HG02885 (cell line): Measurements from ENCODE around the gene APBB3.
A peak's percentile ranks its signal among the peaks of the same experiment; 100 is the strongest.

Experiments
- ATAC-seq: cut with Tn5 transposase; IDR thresholded peaks from one replicate; pipeline ENCODE4 v1.9.1; 2021; ENCODE audit warnings: mild to moderate bottlenecking; ENCODE audit not compliant: unreplicated experiment, poor library complexity

Gene APBB3

GRCh38 chr5:140556438-140556837 is 8.0 kb downstream of the APBB3 start:
- no peak for ATAC-seq

- ATAC-seq: no peak
These were observed 8.6 kb downstream of the APBB3 start for GRCh38 chr5:140555747-140556312.

GRCh38 chr5:140554454-140554853 is 9.9 kb downstream of the APBB3 start:
- no peak for ATAC-seq

- no peak for ATAC-seq
These were observed 10.7 kb downstream of the APBB3 start for GRCh38 chr5:140553657-140554056.

- no peak for ATAC-seq
These were observed 12.5 kb downstream of the APBB3 start for GRCh38 chr5:140551872-140552271.

GRCh38 chr5:140550147-140551079 is 14.0 kb downstream of the APBB3 start:
- no peak for ATAC-seq

GRCh38 chr5:140549237-140550144 is 14.9 kb downstream of the APBB3 start:
- no peak for ATAC-seq

GRCh38 chr5:140548791-140549190 is 15.6 kb downstream of the APBB3 start:
- no peak for ATAC-seq

GRCh38 chr5:140548300-140548688 is 16.1 kb downstream of the APBB3 start:
- ATAC-seq: no peak

GRCh38 chr5:140547508-140548299 is 16.7 kb downstream of the APBB3 start, which contains the start of gene EIF4EBP3:
Gene EIF4EBP3, plus strand, starts transcription at chr5:140547662. Its CDS starts 76 bp downstream, at chr5:140547738.
- peak; percentile 99 for ATAC-seq

GRCh38 chr5:140546851-140547507 is 17.4 kb downstream of the APBB3 start:
- ATAC-seq: no peak

- no peak for ATAC-seq
These were observed 18.8 kb downstream of the APBB3 start for GRCh38 chr5:140545606-140546005.

GRCh38 chr5:140544986-140545385 is 19.4 kb downstream of the APBB3 start:
- no peak for ATAC-seq

GRCh38 chr5:140542972-140543371 is 21.4 kb downstream of the APBB3 start:
- no peak for ATAC-seq

GRCh38 chr5:140540227-140540626 is 24.2 kb downstream of the APBB3 start:
- no peak for ATAC-seq

- ATAC-seq: no peak
These were observed 40.4 kb downstream of the APBB3 start for GRCh38 chr5:140524003-140524402.

- no peak for ATAC-seq
These were observed 51.3 kb downstream of the APBB3 start for GRCh38 chr5:140513124-140513523.

- no peak for ATAC-seq
These were observed 54.5 kb downstream of the APBB3 start for GRCh38 chr5:140509898-140510297.
